Upper lobe of right lung (tissue), 1 donor: Measurements from ENCODE around the gene BNIP5. TPM values are rescaled to one million over a fixed set of nuclear protein-coding genes. Genes with fewer than 3 reads are reported as not detected.
A peak's percentile ranks its signal among the peaks of the same experiment; 100 is the strongest.

Source experiments
- ATAC-seq: fragments of 200-7000 bp; cut with Tn5 transposase; one replicate; pipeline ENCODE4 v1.9.1; 2020; ENCODE audit warnings: mild to moderate bottlenecking, moderate library complexity
- DNase-seq: peaks from one replicate; pipeline ENCODE4 v3.0.0-alpha.2; 2020
- H3K27ac ChIP-seq: fragments of 200-600 bp; one replicate; pipeline ENCODE4 v1.8.0; 2022
- H3K27me3 ChIP-seq: fragments of 200-600 bp; one replicate; pipeline ENCODE4 v1.8.0; 2022; ENCODE audit warnings: mild to moderate bottlenecking
- H3K36me3 ChIP-seq: fragments of 200-600 bp; one replicate; pipeline ENCODE4 v1.8.0; 2022
- H3K4me1 ChIP-seq: fragments of 200-600 bp; one replicate; pipeline ENCODE4 v1.8.0; 2022
- H3K4me3 ChIP-seq: fragments of 200-600 bp; one replicate; pipeline ENCODE4 v1.8.0; 2022; ENCODE audit warnings: mild to moderate bottlenecking
- H3K9me3 ChIP-seq: fragments of 200-600 bp; one replicate; pipeline ENCODE4 v1.8.0; 2022
- intact Hi-C: fragments of 100-400 bp; cut with DNase I; formaldehyde crosslinking; loops from one replicate; pipeline ENCODE4 v1.11.0; 2022
- total RNA-seq: library from RNA; stranded (reverse); fragmentation: NEBNext Ultra II Directional; extraction: Animal tissue kit (Norgen Biotek cat#: 25700); gene quantifications from one replicate; pipeline ENCODE4 v1.2.1, GENCODE V29; 2021
- TF ChIP-seq, protein P1 (sequence below): fragments of 200-600 bp; IDR thresholded peaks from one replicate; pipeline ENCODE4 v1.8.0; 2022; ENCODE audit warnings: antibody characterized with exemption
- donor health status: DM: no; HTN: yes; CAD: no; lungs with severe emphysema.

BNIP5 gene
- total RNA-seq, 1 donor from 2014 or later, result not detected

DNA sequence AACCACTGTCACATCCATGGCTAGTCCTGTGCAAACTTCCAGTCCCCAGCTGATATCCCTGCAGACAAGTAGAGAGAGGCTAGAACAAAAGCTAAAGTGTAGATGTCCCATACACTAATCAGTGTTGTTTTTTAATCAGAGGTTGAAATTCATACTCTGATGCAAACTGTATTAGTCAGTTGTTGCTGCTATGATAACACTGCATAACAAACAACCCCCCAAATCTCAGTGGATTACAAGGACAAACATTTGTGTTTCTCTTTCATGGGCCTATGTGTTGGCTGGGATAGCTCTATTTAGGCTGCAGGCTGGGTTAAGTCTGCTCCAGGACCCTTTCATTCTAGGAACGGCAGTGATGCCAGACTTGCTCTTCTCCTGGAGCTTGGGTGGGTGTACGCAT is 26.8 kb downstream of the BNIP5 start:
- ATAC-seq (no peak), DNase-seq (no peak)
- Histone ChIP-seq H3K4me1 (no peaks in the 10 kb centered on the region), H3K9me3 (no peaks in the 10 kb centered on the region), H3K4me3 (no peak overlapping the region), H3K27me3 (no peaks in the 10 kb centered on the region), H3K27ac (no peak overlapping the region), H3K36me3 (no peaks in the 10 kb centered on the region)
- TF ChIP-seq, protein P1, sequence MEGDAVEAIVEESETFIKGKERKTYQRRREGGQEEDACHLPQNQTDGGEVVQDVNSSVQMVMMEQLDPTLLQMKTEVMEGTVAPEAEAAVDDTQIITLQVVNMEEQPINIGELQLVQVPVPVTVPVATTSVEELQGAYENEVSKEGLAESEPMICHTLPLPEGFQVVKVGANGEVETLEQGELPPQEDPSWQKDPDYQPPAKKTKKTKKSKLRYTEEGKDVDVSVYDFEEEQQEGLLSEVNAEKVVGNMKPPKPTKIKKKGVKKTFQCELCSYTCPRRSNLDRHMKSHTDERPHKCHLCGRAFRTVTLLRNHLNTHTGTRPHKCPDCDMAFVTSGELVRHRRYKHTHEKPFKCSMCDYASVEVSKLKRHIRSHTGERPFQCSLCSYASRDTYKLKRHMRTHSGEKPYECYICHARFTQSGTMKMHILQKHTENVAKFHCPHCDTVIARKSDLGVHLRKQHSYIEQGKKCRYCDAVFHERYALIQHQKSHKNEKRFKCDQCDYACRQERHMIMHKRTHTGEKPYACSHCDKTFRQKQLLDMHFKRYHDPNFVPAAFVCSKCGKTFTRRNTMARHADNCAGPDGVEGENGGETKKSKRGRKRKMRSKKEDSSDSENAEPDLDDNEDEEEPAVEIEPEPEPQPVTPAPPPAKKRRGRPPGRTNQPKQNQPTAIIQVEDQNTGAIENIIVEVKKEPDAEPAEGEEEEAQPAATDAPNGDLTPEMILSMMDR, result no peak
- intact Hi-C loops, result no loop called here

- Histone ChIP-seq H3K27ac (no peak overlapping the region), H3K9me3 (no peaks in the 10 kb centered on the region), H3K4me3 (no peak overlapping the region), H3K27me3 (no peaks in the 10 kb centered on the region), H3K4me1 (no peaks in the 10 kb centered on the region), H3K36me3 (no peaks in the 10 kb centered on the region)
- TF ChIP-seq, protein P1, result no peak
- intact Hi-C loops, result no loop called here
- DNase-seq (no peak), ATAC-seq (no peak)
Measured at GRCh38 chr6:36309203-36309602, 27.5 kb downstream of the BNIP5 start.

DNA sequence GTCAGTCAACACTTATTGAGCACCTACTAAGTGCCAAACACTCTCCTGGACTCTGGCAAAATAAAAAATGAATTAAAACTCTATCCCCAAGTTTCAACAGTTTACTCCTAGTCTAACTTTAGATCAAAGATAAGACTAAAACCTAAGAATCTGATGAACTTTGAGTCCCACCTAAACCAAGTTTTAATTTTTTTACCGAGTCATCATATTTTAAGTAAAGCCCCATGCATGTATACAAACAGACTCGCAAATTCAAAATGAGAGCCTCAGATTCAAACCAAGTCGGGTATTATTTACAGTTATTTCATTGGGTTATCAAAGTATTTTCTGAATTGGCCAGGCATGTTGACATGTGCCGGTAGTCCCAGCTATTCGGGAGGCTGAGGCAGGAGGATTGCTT is 28.2 kb downstream of the BNIP5 start:
- no peak for DNase-seq
- intact Hi-C loops, result no loop called here

DNA sequence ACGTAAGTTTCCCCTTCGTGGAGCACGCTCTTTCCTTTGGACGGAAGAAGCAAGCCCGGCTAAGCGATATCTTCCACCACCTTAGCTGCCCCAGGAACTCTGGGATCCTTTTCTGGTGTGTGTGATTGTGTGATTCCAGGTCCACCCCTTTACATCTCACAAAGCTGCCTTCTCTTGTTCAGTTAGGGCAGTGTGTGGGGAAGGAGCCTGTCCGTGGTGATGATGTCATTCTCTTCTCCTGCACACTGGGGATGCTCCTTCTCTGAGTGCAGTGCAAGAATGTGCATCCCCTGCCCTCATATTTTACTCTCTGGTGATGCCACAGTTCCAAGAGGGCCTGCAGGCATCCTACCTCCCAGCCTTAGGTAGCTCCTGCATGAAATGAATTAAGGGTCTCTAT is 30.3 kb downstream of the BNIP5 start:
- ATAC-seq (no peak), DNase-seq (no peak)
- TF ChIP-seq, protein P1, result no peak
- intact Hi-C loops, result no loop called here
- Histone ChIP-seq H3K27me3 (no peaks in the 10 kb centered on the region), H3K4me1 (no peaks in the 10 kb centered on the region), H3K36me3 (no peaks in the 10 kb centered on the region), H3K4me3 (no peak overlapping the region), H3K9me3 (no peaks in the 10 kb centered on the region), H3K27ac (no peak overlapping the region)

More for the DNA sequence above, 28.2 kb downstream of the BNIP5 start:
- no peaks in the 10 kb centered on the region for H3K27me3 ChIP-seq
- TF ChIP-seq, protein P1, result no peak
- ATAC-seq, result no peak
- no peak overlapping the region for H3K27ac ChIP-seq
- no peaks in the 10 kb centered on the region for H3K9me3 ChIP-seq
- no peak overlapping the region for H3K4me3 ChIP-seq
- H3K4me1 ChIP-seq, result no peaks in the 10 kb centered on the region
- no peaks in the 10 kb centered on the region for H3K36me3 ChIP-seq

DNA sequence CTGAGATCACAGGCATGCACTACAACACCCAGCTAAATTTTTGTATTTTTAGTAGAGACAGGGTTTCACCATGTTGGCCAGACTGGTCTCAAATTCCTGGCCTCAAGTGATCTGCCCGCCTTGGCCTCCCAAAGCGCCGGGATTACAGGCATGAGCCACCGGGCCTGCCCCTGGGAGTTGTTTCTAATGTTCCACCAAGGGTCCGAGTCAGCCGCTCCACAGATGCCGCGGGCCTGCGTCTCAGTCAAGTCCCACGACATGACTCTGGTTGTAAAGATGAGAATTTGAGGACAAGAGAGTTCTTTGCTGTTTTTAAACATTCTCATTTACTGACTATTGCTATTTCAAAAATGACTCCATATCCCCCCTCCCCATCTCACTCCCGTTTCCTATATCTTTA is 30.8 kb downstream of the BNIP5 start:
- Histone ChIP-seq H3K27me3 (no peaks in the 10 kb centered on the region), H3K36me3 (no peaks in the 10 kb centered on the region), H3K27ac (no peak overlapping the region), H3K4me1 (no peaks in the 10 kb centered on the region), H3K4me3 (no peak overlapping the region), H3K9me3 (no peaks in the 10 kb centered on the region)
- TF ChIP-seq, protein P1, result no peak
- DNase-seq, result no peak
- intact Hi-C loops, result no loop called here
- ATAC-seq, result no peak

DNA sequence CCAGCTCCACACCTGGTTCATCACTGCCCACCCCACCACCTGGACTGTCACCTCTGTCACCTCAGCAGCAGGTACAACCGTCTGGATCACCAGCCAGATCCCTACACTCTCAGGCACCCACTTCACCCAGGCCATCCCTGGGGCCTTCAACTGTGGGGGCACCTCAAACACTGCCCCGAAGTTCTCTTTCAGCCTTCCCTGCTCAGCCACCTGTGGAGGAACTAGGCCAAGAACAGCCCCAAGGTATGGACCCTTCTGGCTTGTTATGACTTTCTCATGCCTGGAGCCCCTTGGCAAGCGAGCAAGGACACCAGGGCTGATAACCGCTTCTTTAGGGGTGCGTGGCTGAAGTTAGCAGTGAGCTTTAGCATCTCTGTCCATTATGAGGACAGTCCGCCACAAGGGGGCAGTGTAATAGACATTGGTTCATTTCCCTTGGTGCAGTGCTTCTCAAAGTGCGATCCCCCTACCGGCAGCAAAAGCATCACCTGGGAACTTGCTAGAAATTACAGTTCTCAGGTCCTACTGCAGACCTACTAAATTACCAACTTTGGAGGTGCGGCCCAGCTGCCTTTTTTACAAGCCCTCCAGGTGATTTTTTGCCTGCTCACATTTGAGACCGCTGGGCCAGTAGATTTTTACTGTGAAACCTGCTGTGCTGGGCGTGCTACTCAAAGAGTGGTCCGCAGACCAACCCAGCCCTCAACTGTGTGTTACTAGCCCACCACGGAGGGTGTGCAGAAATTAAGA is 34.3 kb downstream of the BNIP5 start:
- no peaks in the 10 kb centered on the region for H3K4me1 ChIP-seq
- DNase-seq, result peak; percentile 76

More for the DNA sequence above, 34.3 kb downstream of the BNIP5 start:
- Histone ChIP-seq H3K27ac (no peak overlapping the region), H3K9me3 (no peaks in the 10 kb centered on the region), H3K4me3 (no peak overlapping the region), H3K27me3 (peaks cover 5% of the 10 kb centered on the region), H3K36me3 (no peaks in the 10 kb centered on the region)
- intact Hi-C loops, result no loop called here
- ATAC-seq, result peak; percentile 97
- TF ChIP-seq, protein P1, result peak; percentile 94
